ENCODE results near the gene KRT3.

DNA sequence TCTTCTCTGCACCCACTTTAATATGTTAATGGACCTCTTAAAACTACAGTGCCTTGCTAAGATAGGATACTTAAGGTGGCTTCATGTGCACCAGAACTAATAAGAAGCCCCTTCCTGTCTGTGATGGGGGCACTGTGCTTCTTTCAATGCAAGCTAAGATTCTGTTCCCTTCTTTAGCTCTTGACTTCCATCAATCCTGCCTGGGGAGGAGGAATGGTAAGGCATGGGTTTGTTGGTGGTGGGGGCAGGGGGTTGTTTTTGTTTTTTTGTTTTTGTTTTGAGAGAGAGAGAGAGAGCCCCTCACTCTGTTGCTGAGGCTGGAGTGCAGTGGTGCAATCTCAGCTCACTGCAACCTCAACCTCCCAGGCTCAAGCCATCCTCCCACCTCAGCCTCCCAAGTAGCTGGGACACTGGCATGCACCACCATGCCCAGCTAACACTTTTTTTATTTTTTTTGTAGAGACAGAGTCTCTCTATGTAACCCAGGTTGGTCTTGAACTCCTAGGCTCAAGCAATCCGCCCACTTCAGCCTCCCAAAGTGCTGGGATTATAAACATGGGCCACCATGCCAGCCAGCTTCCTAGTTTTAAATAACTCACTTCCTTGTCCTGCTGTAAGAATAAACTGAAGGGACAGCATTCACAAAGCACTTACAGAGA is 4.5 kb upstream of the KRT3 start:
- TF ChIP-seq, protein P1, sequence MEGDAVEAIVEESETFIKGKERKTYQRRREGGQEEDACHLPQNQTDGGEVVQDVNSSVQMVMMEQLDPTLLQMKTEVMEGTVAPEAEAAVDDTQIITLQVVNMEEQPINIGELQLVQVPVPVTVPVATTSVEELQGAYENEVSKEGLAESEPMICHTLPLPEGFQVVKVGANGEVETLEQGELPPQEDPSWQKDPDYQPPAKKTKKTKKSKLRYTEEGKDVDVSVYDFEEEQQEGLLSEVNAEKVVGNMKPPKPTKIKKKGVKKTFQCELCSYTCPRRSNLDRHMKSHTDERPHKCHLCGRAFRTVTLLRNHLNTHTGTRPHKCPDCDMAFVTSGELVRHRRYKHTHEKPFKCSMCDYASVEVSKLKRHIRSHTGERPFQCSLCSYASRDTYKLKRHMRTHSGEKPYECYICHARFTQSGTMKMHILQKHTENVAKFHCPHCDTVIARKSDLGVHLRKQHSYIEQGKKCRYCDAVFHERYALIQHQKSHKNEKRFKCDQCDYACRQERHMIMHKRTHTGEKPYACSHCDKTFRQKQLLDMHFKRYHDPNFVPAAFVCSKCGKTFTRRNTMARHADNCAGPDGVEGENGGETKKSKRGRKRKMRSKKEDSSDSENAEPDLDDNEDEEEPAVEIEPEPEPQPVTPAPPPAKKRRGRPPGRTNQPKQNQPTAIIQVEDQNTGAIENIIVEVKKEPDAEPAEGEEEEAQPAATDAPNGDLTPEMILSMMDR (IDR thresholded peaks at IDR 0.05 in 2 of 3, conservative IDR thresholded peaks at IDR 0.05 in 1 of 3; ENCODE audit: borderline replicate concordance in 1 of 3, insufficient read depth in 1 of 3, low read depth in 2 of 3, low read length in 2 of 3): no peak
- TF ChIP-seq POLR2A (IDR thresholded peaks at IDR 0.05; ENCODE audit: borderline replicate concordance, extremely low read depth, insufficient read depth, insufficient read length) (no peak), SP1 (IDR thresholded peaks at IDR 0.05; ENCODE audit: low read depth) (no peak), ZNF274 (IDR thresholded peaks at IDR 0.05; ENCODE audit: low read depth, low read length) (no peak), EZH2phosphoT487 (IDR thresholded peaks at IDR 0.05; ENCODE audit: borderline replicate concordance) (no peak), POLR2AphosphoS5 (IDR thresholded peaks at IDR 0.05; ENCODE audit: low read depth, low read length) (no peak), FOSL1 (IDR thresholded peaks at IDR 0.05; ENCODE audit: low read depth) (no peak), EGR1 (IDR thresholded peaks at IDR 0.05; ENCODE audit: low read depth) (no peak), EZH2 (IDR thresholded peaks at IDR 0.05) (no peak), ZBTB33 (IDR thresholded peaks at IDR 0.05; ENCODE audit: extremely low read depth, insufficient replicate concordance, low read length) (no peak)

All from HCT116 (cell line).